Calu3 (cell line): ENCODE results near the gene UNC80. TPM values are rescaled to one million over a fixed set of nuclear protein-coding genes. Genes with fewer than 3 reads are reported as not detected.

Experiments
- BruUV-seq: library from RNA; stranded (reverse); fragments of 400-500 nt; replicated peaks from 2 replicates; lab custom pipeline; 2021; lab: Mats Ljungman, UMichigan
- CTCF ChIA-PET: fragments of 300-600 bp; sonication (Branson Sonifier 250); formaldehyde crosslinking; loops from one replicate; lab custom pipeline; 2022; ENCODE audit warnings: antibody characterized with exemption; lab: Charles Lee
- DNase-seq: peaks from one replicate; pipeline ENCODE4 v3.0.0; 2022
- H3K27ac Mint-ChIP-seq: one replicate; pipeline ENCODE4 v1.8.0; 2022; ENCODE audit warnings: mixed read lengths; ENCODE audit not compliant: unreplicated experiment
- H3K27me3 Mint-ChIP-seq: one replicate; pipeline ENCODE4 v1.8.0; 2022; ENCODE audit warnings: mixed read lengths; ENCODE audit not compliant: unreplicated experiment
- H3K36me3 Mint-ChIP-seq: one replicate; pipeline ENCODE4 v1.8.0; 2022; ENCODE audit warnings: mild to moderate bottlenecking, moderate library complexity, mixed read lengths; ENCODE audit not compliant: insufficient read depth, unreplicated experiment
- H3K4me1 Mint-ChIP-seq: one replicate; pipeline ENCODE4 v1.8.0; 2022; ENCODE audit warnings: mild to moderate bottlenecking, low read depth, mixed read lengths; ENCODE audit not compliant: unreplicated experiment
- H3K4me3 Mint-ChIP-seq: one replicate; pipeline ENCODE4 v1.8.0; 2022; ENCODE audit warnings: mild to moderate bottlenecking, low read depth, moderate library complexity, mixed read lengths; ENCODE audit not compliant: unreplicated experiment
- H3K9me3 Mint-ChIP-seq: one replicate; pipeline ENCODE4 v1.8.0; 2022; ENCODE audit warnings: low read depth, mixed read lengths; ENCODE audit not compliant: unreplicated experiment
- CTCF ChIP-seq: fragments of 200-600 bp; IDR thresholded peaks from one replicate; pipeline ENCODE4 v1.8.0; 2022; ENCODE audit warnings: antibody characterized with exemption; ENCODE audit not compliant: unreplicated experiment
- intact Hi-C: fragments of 100-400 bp; cut with micrococcal nuclease; formaldehyde crosslinking; loops from one replicate; pipeline ENCODE4 v1.10.0; 2022; ENCODE audit not compliant: unreplicated experiment
- total RNA-seq: library from RNA; stranded (reverse); gene quantifications from 2 replicates; pipeline ENCODE4 v1.2.3, GENCODE V29; 2022

UNC80 gene
- total RNA-seq, 1 experiment from 2014 or later: not detected

DNA sequence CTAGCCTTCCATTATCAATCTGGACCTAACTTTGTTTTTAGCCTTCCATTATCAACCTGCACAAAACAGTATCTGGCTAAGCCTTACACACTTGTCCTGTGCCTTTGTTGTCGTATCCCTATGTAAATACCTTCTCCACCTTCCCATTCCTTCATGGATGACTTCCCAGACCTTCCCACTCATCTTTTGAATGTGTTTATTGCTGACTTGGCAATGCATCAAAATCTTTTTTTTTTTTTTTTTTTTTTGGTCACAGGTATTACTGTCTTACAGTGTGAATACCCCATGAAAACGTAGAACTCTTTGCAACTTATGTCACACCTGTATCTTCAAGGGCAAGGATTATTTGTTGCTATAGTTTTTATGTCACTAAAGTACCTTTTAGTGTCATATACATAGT lies 256.5 kb downstream of the UNC80 start:
- Mint-ChIP-seq H3K36me3 (peaks cover 33% of the 10 kb centered on the region), H3K27me3 (no peaks in the 10 kb centered on the region), H3K4me3 (no peak overlapping the region), H3K27ac (no peak overlapping the region), H3K4me1 (no peaks in the 10 kb centered on the region), H3K9me3 (no peaks in the 10 kb centered on the region)
- no peak for TF ChIP-seq CTCF
- CTCF ChIA-PET: no interaction called here
- DNase-seq: no peak
- intact Hi-C loops: no loop called here
- BruUV-seq: no TSS peak

GRCh38 chr2:210034087-210034683 lies 262.6 kb downstream of the UNC80 start:
- TF ChIP-seq CTCF: no peak
- Mint-ChIP-seq H3K4me1 (no peaks in the 10 kb centered on the region), H3K27me3 (no peaks in the 10 kb centered on the region), H3K36me3 (peaks cover 12% of the 10 kb centered on the region), H3K4me3 (no peak overlapping the region), H3K9me3 (no peaks in the 10 kb centered on the region), H3K27ac (peak overlapping the region; percentile 12)
- no TSS peak for BruUV-seq
- CTCF ChIA-PET: no interaction called here
- intact Hi-C loops: no loop called here
- DNase-seq: no peak

GRCh38 chr2:210035679-210036078 lies 264.0 kb downstream of the UNC80 start:
- no peaks in the 10 kb centered on the region for H3K9me3 Mint-ChIP-seq
- no peak overlapping the region for H3K27ac Mint-ChIP-seq
- H3K4me3 Mint-ChIP-seq: no peak overlapping the region
- no peaks in the 10 kb centered on the region for H3K27me3 Mint-ChIP-seq
- CTCF ChIA-PET: no interaction called here
- no peak for TF ChIP-seq CTCF
- DNase-seq: no peak
- H3K36me3 Mint-ChIP-seq: peaks cover 9% of the 10 kb centered on the region
- no peaks in the 10 kb centered on the region for H3K4me1 Mint-ChIP-seq
- intact Hi-C loops: no loop called here
- BruUV-seq: no TSS peak

- no peaks in the 10 kb centered on the region for H3K9me3 Mint-ChIP-seq
- no peak overlapping the region for H3K4me3 Mint-ChIP-seq
- intact Hi-C loops: no loop called here
- no TSS peak for BruUV-seq
- H3K27me3 Mint-ChIP-seq: no peaks in the 10 kb centered on the region
- DNase-seq: no peak
- H3K27ac Mint-ChIP-seq: no peak overlapping the region
- H3K36me3 Mint-ChIP-seq: peaks cover 9% of the 10 kb centered on the region
- H3K4me1 Mint-ChIP-seq: no peaks in the 10 kb centered on the region
- CTCF ChIA-PET: no interaction called here
- TF ChIP-seq CTCF: no peak
Observed at GRCh38 chr2:210038078-210038477, 266.4 kb downstream of the UNC80 start.
